ENCODE results near the gene ABLIM1.

DNA sequence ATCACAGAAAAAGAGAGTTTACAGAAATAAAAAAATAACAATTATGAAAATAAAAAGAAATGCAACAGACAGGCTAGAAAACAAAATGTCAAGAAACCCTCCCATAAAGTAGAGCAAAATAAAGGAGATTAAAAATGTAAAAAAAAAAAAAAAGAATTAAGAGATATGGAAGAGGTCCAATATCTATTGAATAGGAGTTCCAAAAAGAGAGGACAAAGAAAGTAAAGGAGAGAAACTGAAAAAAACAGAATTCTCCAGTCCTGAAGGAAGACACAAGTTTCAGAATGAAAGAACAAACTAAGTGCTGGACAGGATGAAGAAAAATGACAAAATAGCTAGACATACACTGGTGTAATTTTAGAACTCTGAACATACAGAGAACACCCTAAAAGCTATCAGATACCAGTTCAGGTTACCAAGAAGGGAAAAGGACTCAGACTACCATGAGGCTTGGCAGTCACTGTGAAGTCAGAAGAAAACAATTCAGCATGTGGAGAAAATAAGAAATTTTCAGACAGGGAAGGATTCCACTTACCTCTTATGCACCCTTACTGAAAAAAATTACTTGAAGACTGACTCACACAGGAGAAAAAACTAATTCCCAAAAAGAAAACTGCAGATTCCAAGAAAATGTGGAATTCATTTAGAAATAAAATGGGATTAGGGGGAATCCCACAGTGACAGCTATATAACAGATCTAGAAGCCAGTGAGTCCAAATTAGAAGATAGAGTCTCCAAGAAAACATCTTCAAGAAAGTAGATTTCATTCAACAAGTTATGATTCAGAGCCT lies 40.4 kb upstream of the ABLIM1 start:
- TF ChIP-seq, protein P1, sequence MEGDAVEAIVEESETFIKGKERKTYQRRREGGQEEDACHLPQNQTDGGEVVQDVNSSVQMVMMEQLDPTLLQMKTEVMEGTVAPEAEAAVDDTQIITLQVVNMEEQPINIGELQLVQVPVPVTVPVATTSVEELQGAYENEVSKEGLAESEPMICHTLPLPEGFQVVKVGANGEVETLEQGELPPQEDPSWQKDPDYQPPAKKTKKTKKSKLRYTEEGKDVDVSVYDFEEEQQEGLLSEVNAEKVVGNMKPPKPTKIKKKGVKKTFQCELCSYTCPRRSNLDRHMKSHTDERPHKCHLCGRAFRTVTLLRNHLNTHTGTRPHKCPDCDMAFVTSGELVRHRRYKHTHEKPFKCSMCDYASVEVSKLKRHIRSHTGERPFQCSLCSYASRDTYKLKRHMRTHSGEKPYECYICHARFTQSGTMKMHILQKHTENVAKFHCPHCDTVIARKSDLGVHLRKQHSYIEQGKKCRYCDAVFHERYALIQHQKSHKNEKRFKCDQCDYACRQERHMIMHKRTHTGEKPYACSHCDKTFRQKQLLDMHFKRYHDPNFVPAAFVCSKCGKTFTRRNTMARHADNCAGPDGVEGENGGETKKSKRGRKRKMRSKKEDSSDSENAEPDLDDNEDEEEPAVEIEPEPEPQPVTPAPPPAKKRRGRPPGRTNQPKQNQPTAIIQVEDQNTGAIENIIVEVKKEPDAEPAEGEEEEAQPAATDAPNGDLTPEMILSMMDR (conservative IDR thresholded peaks at IDR 0.05 in 1 of 2, IDR thresholded peaks at IDR 0.05 in 1 of 2; ENCODE audit: low read depth in 1 of 2, low read length in 2 of 2), result no peak
- no peak for TF ChIP-seq EZH2 (IDR thresholded peaks at IDR 0.05; ENCODE audit: low read length, missing control alignments)

Data from fibroblast of lung (primary cell).